Endothelial cell (in vitro differentiated cells): ENCODE results near the gene DDX41. TPM values are rescaled to one million over a fixed set of nuclear protein-coding genes. Genes with fewer than 3 reads are reported as not detected.

Experiments
- DNase-seq: peaks from one replicate; pipeline ENCODE4 v3.0.0; 2021; ENCODE audit warnings: low spot score
- H3K27ac Mint-ChIP-seq: one replicate; pipeline ENCODE4 v1.8.0; 2021; ENCODE audit warnings: mixed read lengths, inconsistent platforms; ENCODE audit not compliant: unreplicated experiment
- H3K27me3 Mint-ChIP-seq: one replicate; pipeline ENCODE4 v1.8.0; 2021; ENCODE audit warnings: mild to moderate bottlenecking, moderate library complexity, mixed read lengths, inconsistent platforms; ENCODE audit not compliant: unreplicated experiment
- H3K36me3 Mint-ChIP-seq: one replicate; pipeline ENCODE4 v1.8.0; 2021; ENCODE audit warnings: mild to moderate bottlenecking, low read depth, mixed read lengths, inconsistent platforms; ENCODE audit not compliant: unreplicated experiment
- H3K4me1 Mint-ChIP-seq: one replicate; pipeline ENCODE4 v1.8.0; 2021; ENCODE audit warnings: mild to moderate bottlenecking, mixed read lengths, inconsistent platforms; ENCODE audit not compliant: unreplicated experiment
- H3K4me3 Mint-ChIP-seq: one replicate; pipeline ENCODE4 v1.8.0; 2021; ENCODE audit warnings: mild to moderate bottlenecking, mixed read lengths, inconsistent platforms; ENCODE audit not compliant: unreplicated experiment
- H3K9me3 Mint-ChIP-seq: one replicate; pipeline ENCODE4 v1.8.0; 2021; ENCODE audit warnings: mixed read lengths, inconsistent platforms; ENCODE audit not compliant: unreplicated experiment
- total RNA-seq: library from RNA; stranded (reverse); fragmentation: NEBNext Ultra II Directional; extraction: Animal tissue kit (Norgen Biotek cat#: 25700); gene quantifications from one replicate; pipeline ENCODE4 v1.2.1, GENCODE V29; 2021; ENCODE audit not compliant: unreplicated experiment
- TF ChIP-seq, protein P1 (sequence below): fragments of 200-600 bp; sonication (generic); IDR thresholded peaks from one replicate; pipeline ENCODE4 v1.5.0; 2021; ENCODE audit warnings: antibody characterized with exemption; ENCODE audit not compliant: unreplicated experiment

DDX41 gene
- total RNA-seq, 1 donor from 2014 or later = 125 TPM

DNA sequence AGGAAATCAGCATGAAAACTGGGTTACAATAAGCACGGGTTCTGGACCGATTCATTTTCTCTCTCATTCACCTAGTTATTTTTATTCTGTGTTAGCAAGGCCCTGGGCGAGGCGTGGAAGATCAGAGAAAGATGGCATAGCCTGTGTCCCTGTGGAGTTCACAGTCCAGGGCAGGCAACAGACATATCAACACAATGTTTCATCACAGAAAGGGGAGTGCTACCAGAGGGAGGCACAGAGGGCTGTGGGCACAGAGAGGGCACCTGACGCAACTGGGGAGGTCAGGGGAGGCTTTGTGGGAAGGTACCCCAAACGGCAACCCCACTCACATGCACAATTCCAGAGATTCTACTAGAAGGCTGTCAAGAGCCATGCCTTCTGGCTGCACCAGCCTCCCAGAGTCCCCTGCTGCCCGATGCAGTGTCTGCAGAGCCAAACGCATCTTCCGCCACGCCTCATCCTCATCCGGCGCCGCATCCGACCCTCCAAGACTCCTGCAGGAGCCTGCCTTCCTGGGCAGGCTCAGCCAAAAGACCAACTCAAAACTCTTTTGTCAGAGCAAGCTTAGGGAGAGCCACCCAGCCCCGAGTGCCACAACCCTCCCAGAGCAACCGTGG is 36.2 kb upstream of the DDX41 start:
- Mint-ChIP-seq H3K27ac (peak overlapping the region; percentile 64), H3K9me3 (no peaks in the 10 kb centered on the region), H3K4me3 (peak overlapping the region; percentile 93), H3K4me1 (peaks cover 26% of the 10 kb centered on the region), H3K36me3 (peaks cover 4% of the 10 kb centered on the region), H3K27me3 (peaks cover 8% of the 10 kb centered on the region)
- TF ChIP-seq, protein P1, sequence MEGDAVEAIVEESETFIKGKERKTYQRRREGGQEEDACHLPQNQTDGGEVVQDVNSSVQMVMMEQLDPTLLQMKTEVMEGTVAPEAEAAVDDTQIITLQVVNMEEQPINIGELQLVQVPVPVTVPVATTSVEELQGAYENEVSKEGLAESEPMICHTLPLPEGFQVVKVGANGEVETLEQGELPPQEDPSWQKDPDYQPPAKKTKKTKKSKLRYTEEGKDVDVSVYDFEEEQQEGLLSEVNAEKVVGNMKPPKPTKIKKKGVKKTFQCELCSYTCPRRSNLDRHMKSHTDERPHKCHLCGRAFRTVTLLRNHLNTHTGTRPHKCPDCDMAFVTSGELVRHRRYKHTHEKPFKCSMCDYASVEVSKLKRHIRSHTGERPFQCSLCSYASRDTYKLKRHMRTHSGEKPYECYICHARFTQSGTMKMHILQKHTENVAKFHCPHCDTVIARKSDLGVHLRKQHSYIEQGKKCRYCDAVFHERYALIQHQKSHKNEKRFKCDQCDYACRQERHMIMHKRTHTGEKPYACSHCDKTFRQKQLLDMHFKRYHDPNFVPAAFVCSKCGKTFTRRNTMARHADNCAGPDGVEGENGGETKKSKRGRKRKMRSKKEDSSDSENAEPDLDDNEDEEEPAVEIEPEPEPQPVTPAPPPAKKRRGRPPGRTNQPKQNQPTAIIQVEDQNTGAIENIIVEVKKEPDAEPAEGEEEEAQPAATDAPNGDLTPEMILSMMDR = no peak
- no peak for DNase-seq

DNA sequence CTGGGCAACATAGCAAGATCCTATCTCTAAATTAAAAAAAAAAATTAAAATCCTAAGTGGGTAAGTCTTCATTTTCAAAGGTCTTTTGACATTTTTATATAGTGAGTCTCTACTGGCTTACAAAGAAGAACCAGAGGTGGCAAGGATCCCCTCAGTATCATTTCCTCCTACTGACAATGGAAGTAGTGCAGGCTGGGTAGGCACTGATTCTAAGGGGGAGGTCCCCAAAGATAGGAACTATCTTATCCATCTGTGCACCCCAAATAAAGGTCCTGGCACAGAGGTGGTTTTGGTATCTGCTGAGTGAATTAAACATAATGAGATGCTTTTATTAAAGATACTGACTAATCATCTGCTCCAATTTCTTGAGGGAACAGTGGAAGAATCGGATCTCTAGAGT is 33.4 kb upstream of the DDX41 start:
- Mint-ChIP-seq H3K4me3 (no peak overlapping the region), H3K4me1 (peaks cover 34% of the 10 kb centered on the region), H3K27me3 (peaks cover 7% of the 10 kb centered on the region), H3K9me3 (no peaks in the 10 kb centered on the region), H3K36me3 (peaks cover 5% of the 10 kb centered on the region), H3K27ac (no peak overlapping the region)
- no peak for DNase-seq
- TF ChIP-seq, protein P1 = no peak

DNA sequence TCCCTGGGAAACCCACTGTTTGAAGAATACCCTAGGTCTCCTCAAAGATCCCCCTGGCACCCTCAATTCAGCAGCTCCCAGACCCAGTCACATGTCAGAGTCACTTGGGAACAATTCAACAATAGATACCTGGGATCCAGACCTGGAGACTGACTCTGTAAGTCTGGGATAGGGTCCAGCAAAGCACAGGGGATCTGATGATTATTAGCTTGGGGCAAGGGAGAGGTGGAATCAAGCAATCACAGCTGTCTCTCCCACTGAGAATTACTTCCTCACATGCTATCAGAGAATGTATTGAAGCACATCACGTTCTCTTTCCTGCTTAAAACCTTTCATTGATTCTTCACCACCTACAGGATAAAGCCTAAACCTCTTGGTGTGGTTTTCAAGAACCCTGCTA is 31.7 kb upstream of the DDX41 start:
- H3K9me3 Mint-ChIP-seq = no peaks in the 10 kb centered on the region
- no peak for DNase-seq
- H3K4me1 Mint-ChIP-seq = peaks cover 41% of the 10 kb centered on the region
- H3K36me3 Mint-ChIP-seq = peaks cover 5% of the 10 kb centered on the region
- H3K27ac Mint-ChIP-seq = no peak overlapping the region
- TF ChIP-seq, protein P1 = no peak
- H3K4me3 Mint-ChIP-seq = no peak overlapping the region
- H3K27me3 Mint-ChIP-seq = peaks cover 7% of the 10 kb centered on the region

DNA sequence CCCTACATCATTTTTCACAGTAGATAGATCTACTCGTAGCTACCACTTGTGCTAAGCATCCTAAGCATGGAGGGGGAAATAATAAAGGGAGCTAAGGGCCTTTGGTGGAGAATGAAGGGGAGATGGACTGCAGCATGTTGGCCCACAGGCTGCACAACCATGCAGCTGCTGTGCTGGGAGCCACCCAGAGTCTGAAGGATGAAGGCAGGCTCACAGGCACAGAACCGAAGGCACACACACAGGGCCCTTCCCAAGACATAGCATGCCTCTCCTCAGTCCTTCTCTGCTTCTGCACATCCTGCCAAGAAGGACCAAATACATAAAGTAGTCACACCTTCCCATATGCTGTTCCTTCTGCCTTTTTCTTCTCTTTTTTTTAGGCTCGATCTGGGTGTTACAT is 31.0 kb upstream of the DDX41 start:
- Mint-ChIP-seq H3K4me3 (no peak overlapping the region), H3K27me3 (peaks cover 5% of the 10 kb centered on the region), H3K27ac (no peak overlapping the region), H3K9me3 (no peaks in the 10 kb centered on the region), H3K36me3 (peaks cover 4% of the 10 kb centered on the region), H3K4me1 (peaks cover 34% of the 10 kb centered on the region)
- no peak for DNase-seq
- TF ChIP-seq, protein P1 = no peak

DNA sequence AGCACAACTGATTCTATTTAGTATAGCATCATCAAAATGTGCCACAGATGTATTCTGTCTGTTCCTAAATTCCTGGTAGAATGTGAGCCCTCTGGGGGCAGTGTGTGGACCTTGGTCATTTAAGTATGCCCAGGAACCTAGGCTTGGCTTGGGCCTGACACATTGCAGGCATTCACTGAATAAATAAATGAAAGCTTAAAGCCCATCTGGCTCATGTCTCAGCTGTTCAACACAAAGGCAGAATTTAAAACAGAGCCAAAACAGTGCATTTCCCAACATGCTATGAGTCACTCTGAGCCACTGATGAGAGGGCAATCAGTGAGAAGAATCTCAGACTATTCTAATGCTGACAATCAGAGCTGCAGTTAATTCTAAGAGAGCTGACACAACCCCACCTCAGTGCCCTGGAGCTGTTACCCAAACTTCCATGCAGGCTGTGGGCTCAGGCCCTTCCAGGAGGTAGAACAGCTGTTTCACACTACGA is 29.5 kb upstream of the DDX41 start:
- Mint-ChIP-seq H3K4me1 (peaks cover 30% of the 10 kb centered on the region), H3K9me3 (no peaks in the 10 kb centered on the region), H3K36me3 (peaks cover 9% of the 10 kb centered on the region), H3K4me3 (no peak overlapping the region), H3K27ac (peak overlapping the region; percentile 59), H3K27me3 (no peaks in the 10 kb centered on the region)
- no peak for DNase-seq
- TF ChIP-seq, protein P1 = no peak
